HepG2 (cell line): ENCODE measurements around the gene CLDN7. TPM values are rescaled to one million over a fixed set of nuclear protein-coding genes. Genes with fewer than 3 reads are reported as not detected.

Experiments used
- AFF4 ChIP-seq: sonication (generic); formaldehyde crosslinking; IDR thresholded peaks from 2 replicates; pipeline ENCODE4 v1.4.0; 2020; ENCODE audit warnings: missing genetic modification reagents
- AGO1 ChIP-seq: fragments of 200-400 bp; formaldehyde crosslinking; IDR thresholded peaks from 2 replicates; pipeline ENCODE4 v1.6.1; 2017; ENCODE audit warnings: mild to moderate bottlenecking, low read depth, low read length, moderate library complexity; ENCODE audit not compliant: poor library complexity, severe bottlenecking
- BCLAF1 ChIP-seq: fragments of 450-650 bp; IDR thresholded peaks from 2 replicates; pipeline ENCODE4 v1.6.1; 2017; ENCODE audit warnings: mild to moderate bottlenecking
- GZF1 ChIP-seq: sonication (generic); formaldehyde crosslinking; IDR thresholded peaks from 2 replicates; pipeline ENCODE4 v1.5.1; 2020; ENCODE audit warnings: mild to moderate bottlenecking, missing genetic modification reagents
- KDM5B ChIP-seq: sonication (generic); formaldehyde crosslinking; IDR thresholded peaks from 2 replicates; pipeline ENCODE4 v1.4.0; 2020; ENCODE audit warnings: missing genetic modification reagents, mild to moderate bottlenecking, borderline replicate concordance
- KLF9 ChIP-seq: IDR thresholded peaks from 2 replicates; pipeline ENCODE4 v1.6.1; 2016; ENCODE audit warnings: low read depth
- MTA1 ChIP-seq: sonication (generic); formaldehyde crosslinking; IDR thresholded peaks from 2 replicates; pipeline ENCODE4 v1.4.0; 2020; ENCODE audit warnings: missing genetic modification reagents, mild to moderate bottlenecking, borderline replicate concordance
- NONO ChIP-seq, 2 experiments: fragments of 450-650 bp in 1 of 2; sonication (generic) in 1 of 2; formaldehyde crosslinking in 1 of 2; IDR thresholded peaks in 1 of 2; conservative IDR thresholded peaks in 1 of 2; 2 replicates each; pipeline versions ENCODE4 v1.6.1 to v1.8.0; 2017 to 2022; ENCODE audit warnings: mild to moderate bottlenecking in 1 of 2, missing genetic modification reagents in 1 of 2, moderate library complexity in 1 of 2
- RFX1 ChIP-seq: fragments of 450-650 bp; IDR thresholded peaks from 2 replicates; pipeline ENCODE4 v1.6.1; 2017
- TFDP1 ChIP-seq: IDR thresholded peaks from 2 replicates; pipeline ENCODE4 v1.6.1; 2016; ENCODE audit warnings: missing compliant biosample characterization, missing genetic modification reagents, borderline replicate concordance
- THRA ChIP-seq: sonication (generic); formaldehyde crosslinking; IDR thresholded peaks from 2 replicates; pipeline ENCODE4 v1.4.0; 2020; ENCODE audit warnings: missing genetic modification reagents, borderline replicate concordance
- ZBTB7B ChIP-seq: sonication (generic); formaldehyde crosslinking; IDR thresholded peaks from 2 replicates; pipeline ENCODE4 v1.4.0; 2020; ENCODE audit warnings: missing genetic modification reagents
- ZNF235 ChIP-seq: sonication (generic); formaldehyde crosslinking; IDR thresholded peaks from 2 replicates; pipeline ENCODE4 v1.8.1; 2023; ENCODE audit warnings: mild to moderate bottlenecking, missing genetic modification reagents, borderline replicate concordance
- ZNF451 ChIP-seq: sonication (generic); formaldehyde crosslinking; IDR thresholded peaks from 2 replicates; pipeline ENCODE4 v1.5.0; 2020; ENCODE audit warnings: mild to moderate bottlenecking, missing genetic modification reagents
- ZNF549 ChIP-seq: sonication (generic); formaldehyde crosslinking; IDR thresholded peaks from 2 replicates; pipeline ENCODE4 v1.5.0; 2020; ENCODE audit warnings: missing genetic modification reagents
- ZNF570 ChIP-seq: sonication (generic); formaldehyde crosslinking; IDR thresholded peaks from 2 replicates; pipeline ENCODE4 v1.4.0; 2020; ENCODE audit warnings: mild to moderate bottlenecking, missing genetic modification reagents, borderline replicate concordance
- ZNF572 ChIP-seq: sonication (generic); formaldehyde crosslinking; IDR thresholded peaks from 2 replicates; pipeline ENCODE4 v1.5.1; 2020; ENCODE audit warnings: mild to moderate bottlenecking, missing genetic modification reagents
- ZNF782 ChIP-seq: sonication (generic); formaldehyde crosslinking; IDR thresholded peaks from 2 replicates; pipeline ENCODE4 v1.4.0; 2020; ENCODE audit warnings: missing genetic modification reagents, mild to moderate bottlenecking, borderline replicate concordance
- ZNF883 ChIP-seq: sonication (generic); formaldehyde crosslinking; IDR thresholded peaks from 2 replicates; pipeline ENCODE4 v1.5.1; 2020; ENCODE audit warnings: mild to moderate bottlenecking, missing genetic modification reagents; ENCODE audit errors: not compliant biosample characterization
- polyA plus RNA-seq, 8 experiments: library from polyadenylated mRNA; depleted of rRNA in 3 of 8; stranded (reverse) in 7 of 8; unstranded in 1 of 8; fragments of >200 nt; fragmentation: Illumina TruSeq in 4 of 8; extraction: Trizol in 4 of 8; gene quantifications; 2 replicates each; pipeline versions ENCODE4 v1.2.1 to v1.2.3, GENCODE V29; 2011 to 2016; ENCODE audit warnings: low read depth in 4 of 8, missing spikeins in 1 of 8, mixed read lengths in 1 of 8; ENCODE audit not compliant: insufficient read depth in 1 of 8
- total RNA-seq, 5 experiments: library from RNA; depleted of rRNA; stranded (reverse); fragments of >200 nt; fragmentation: Illumina TruSeq; extraction: Trizol; gene quantifications; 2 replicates each; pipeline ENCODE4 v1.2.3, GENCODE V29; 2016; ENCODE audit warnings: low read depth in 1 of 5

CLDN7 gene
- total and polyA plus RNA-seq, 2 of the 13 experiments (the other 11 are each of a cell fraction or from before 2014, with no cell fraction given): not detected

GRCh38 chr17:7239091-7240027, 22.9 kb downstream of the CLDN7 start, which contains the start of gene PHF23 (continued):
- TF ChIP-seq TFDP1 (CRISPR knock-in tag) (no peak), ZBTB7B (CRISPR knock-in tag) (no peak), MTA1 (CRISPR knock-in tag) (no peak), ZNF883 (CRISPR knock-in tag) (peak; percentile 41), ZNF549 (CRISPR knock-in tag) (no peak), ZNF572 (0 out of 2 replicates have a peak, but pooled peaks have one; percentile 60), ZNF451 (CRISPR knock-in tag) (no peak), AGO1 (peak; percentile 95), GZF1 (CRISPR knock-in tag) (no peak), ZNF235 (CRISPR knock-in tag) (no peak), KDM5B (CRISPR knock-in tag) (peak; percentile 65; the same call in 1 of the 2 replicates), ZNF570 (CRISPR knock-in tag) (no peak), THRA (CRISPR knock-in tag) (0 out of 2 replicates have a peak, but pooled peaks have one; percentile 33), NONO (IDR thresholded peaks at IDR 0.05) (peak; percentile 48; the same call in 1 of the 2 replicates), NONO (CRISPR knock-in tag; conservative IDR thresholded peaks at IDR 0.05) (peak; percentile 89; the same call in 1 of the 2 replicates), RFX1 (no peak), KLF9 (CRISPR knock-in tag) (no peak), ZNF782 (CRISPR knock-in tag) (peak; percentile 34; the same call in 1 of the 2 replicates), BCLAF1 (no peak), AFF4 (CRISPR knock-in tag) (no peak)
